GM21737 (cell line): ENCODE results near the gene TEX19.
"Not testable (repeated sequence)": the region's sequence is repeated elsewhere in the genome, so short reads cannot be mapped to it uniquely, and the experiment has no call there.

Experiments used
- ATAC-seq: cut with Tn5 transposase; IDR thresholded peaks from one replicate; pipeline ENCODE4 v1.9.1; 2021; ENCODE audit warnings: mild to moderate bottlenecking, moderate library complexity; ENCODE audit not compliant: unreplicated experiment

The TEX19 gene

DNA sequence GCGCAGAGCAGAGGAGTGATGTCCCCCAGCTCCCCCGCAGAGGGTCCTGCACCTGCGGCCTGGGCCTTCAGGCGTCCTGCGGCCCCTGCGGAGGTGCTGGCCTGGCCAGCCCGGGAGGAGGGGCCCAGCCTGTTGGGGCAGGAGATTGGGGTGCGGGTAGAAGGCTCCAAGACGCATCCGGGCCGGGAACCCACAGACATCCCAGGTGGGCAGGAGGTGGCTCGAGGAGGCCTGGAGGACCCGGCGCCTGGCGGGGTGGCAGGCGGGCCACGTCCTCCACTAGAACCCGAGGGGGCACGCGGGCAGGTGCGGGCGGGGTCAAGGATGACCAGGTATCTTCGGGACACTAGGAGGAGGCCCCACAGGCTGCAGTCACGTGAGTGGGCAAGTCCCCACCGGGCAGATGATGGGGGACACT lies 24.8 kb upstream of the TEX19 start:
- ATAC-seq = no peak

GRCh38 chr17:82334622-82335394 lies 24.2 kb upstream of the TEX19 start:
- ATAC-seq = no peak

DNA sequence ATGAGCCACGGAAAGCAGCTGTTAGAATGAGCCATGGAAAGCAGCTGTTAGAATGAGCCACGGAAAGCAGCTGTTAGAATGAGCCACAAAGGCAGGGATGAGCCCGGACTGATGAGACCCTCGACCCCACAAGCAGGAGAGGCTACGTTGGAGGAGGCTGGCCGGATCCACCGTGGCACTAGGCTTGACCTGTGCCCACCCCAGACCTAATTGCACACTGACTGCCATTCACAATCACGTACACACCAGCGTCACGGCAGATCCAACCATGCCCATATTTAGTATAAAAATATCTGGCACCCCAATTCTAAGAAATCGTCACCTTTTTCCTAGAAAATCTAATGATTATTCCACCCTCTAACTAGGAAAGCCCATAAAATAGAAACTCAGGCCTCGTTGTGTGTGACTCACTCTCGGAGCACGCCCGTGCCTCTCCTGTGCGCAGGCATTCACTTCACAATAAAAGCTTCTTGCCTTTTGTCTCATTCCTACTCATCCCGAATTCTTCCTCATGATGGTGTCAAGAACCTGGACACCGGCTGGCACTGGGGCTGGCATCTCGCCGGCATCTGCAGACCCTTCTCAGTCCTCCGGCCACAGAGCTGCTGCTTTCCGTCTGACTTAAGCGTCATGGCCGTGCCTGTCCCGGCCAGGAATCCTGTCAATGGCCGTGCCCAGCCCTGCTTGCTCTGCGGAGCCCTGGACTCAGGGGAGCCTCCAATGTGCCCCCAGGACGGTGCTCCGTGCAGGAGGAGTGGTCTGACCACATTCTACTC lies 20.0 kb upstream of the TEX19 start:
- no peak for ATAC-seq

- no peak for ATAC-seq
Observed at GRCh38 chr17:82339634-82340580, 19.1 kb upstream of the TEX19 start.

GRCh38 chr17:82342361-82343079 lies 16.5 kb upstream of the TEX19 start:
- ATAC-seq = no peak

DNA sequence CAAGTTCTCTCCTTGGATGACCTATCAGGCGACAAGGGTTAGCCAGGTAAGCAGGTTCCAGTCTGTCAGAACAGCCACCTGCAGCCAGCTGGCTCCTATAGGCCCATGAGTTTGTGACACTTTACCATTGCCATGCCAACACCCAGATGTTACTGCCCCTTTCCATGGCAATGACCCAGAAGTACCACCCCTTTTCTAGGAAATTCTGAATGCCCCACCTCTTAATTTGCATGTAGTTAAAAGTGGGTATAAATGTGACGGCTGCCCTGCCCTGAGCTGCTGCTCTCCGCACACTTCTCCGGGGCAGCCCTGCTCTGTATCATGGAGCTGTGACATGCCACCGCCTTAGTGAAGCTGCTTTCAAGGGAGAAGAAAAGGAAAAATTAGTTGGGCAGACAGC lies 15.5 kb upstream of the TEX19 start:
- ATAC-seq = no peak

DNA sequence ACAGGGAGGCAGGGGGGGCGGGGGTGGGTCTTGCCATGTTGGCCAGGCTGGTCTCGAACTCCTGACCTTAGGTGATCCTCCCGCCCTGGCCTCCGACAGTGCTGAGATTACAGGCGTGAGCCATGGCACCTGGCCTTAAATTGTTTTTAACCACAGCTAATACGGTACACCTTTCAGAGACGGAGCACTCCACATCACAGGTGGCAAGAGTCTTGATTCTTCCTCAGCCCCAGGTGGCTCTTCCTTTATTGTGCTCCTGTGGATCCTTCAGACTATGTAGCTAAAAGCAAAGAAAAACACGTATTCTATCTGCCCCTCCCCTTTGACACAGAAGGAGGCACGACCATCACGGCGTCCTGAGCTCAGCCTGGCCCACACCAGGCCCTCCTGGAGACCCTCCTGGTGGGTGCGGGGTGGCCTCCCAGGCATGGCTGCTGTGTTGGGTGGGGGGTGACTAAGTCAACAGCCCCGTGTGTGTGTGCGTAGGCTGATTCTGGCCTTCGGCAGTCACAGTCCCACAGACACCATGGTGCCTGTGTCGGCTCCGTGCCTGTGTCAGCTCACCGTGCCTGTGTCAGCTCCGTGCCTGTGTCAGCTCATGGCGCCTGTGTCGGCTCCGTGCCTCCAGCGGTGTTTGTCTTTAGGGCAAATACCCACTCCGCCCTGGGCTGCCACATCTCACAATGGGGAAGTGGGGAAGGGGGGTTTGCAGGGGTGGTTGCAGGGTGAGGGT lies 14.7 kb upstream of the TEX19 start:
- no peak for ATAC-seq

- ATAC-seq = no peak
Observed at GRCh38 chr17:82345151-82345976, 13.7 kb upstream of the TEX19 start.

DNA sequence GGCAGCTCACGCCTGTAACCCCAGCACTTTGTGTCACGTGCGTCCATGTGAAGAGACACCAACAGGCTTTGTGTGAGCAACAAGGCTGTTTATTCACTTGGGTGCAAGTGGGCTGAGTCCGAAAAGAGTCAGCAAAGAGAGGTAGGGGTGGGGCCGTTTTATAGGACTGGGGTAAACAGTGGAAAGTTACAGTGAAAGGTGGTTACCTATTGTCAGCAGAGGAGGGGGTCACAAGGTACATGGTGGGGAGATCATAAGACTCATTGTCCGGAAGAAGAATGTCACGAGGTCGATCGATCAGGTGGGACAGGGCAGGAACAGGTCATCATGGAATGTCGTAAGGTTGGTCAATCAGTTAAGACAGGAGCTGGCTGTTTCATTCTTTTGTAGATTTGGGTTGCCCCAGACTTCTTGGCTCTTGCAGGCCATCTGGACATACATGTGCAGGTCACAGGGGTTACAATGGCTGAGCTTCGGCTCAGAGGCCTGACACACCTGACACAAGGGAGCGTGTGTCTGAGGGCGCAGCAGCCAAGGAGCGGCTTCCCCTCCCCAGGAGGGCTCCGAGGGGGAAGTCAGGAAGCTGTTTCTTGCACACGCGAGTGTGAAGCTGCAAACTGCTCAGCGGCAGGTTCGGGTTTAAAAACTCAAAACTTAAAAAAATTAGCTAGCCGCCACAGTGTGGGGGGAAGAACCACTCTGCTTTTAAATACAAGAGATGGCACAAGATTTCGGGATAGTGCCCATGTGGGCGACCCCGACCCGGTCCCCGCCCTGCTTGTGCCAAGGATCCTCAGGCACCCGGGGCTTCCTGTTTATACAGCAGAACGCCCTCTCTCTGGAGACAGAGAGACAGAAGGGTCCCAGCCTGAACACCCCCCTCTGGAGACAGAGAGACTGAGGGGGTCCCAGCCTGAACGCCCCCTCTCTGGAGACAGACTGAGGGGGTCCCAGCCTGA lies 12.4 kb upstream of the TEX19 start:
- no peak for ATAC-seq

DNA sequence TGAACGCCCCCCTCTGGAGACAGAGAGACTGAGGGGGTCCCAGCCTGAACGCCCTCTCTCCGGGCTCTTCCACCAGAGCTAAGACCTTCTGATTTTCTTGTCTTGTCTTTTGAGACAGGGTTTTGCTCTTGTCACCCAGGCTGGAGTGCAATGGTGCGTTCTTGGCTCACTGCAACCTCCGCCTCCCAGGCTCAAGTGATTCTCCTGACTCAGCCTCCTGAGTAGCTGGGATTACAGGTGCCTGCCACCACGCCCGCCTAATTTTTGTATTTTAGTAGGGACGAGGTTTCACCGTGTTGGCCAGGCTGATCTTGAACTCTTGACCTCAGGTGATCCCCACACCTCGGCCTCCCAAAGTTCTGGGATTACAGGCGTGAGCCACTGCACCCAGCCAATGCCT lies 11.1 kb upstream of the TEX19 start:
- ATAC-seq = not testable (repeated sequence)

- no peak for ATAC-seq
Observed at GRCh38 chr17:82348434-82348833, 10.6 kb upstream of the TEX19 start.

DNA sequence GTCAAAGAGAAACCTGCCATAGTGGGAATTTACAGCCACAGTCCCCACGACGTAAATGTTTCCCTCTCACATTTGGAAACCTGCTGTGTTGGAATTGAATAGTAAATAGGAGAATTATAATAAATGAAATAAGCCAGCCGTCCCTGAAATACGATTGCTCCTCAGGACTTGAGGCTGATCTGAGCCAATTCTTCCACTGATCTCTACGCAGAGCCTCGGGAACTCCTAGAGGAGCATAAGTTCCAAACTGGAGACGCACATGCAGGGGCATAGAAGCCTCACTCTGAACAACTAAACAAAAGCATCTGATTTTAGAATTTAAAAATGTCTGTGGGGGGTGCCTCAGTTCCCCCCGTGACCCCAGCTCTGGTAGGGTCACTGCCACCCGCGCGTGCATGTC lies 10.2 kb upstream of the TEX19 start:
- no peak for ATAC-seq

GRCh38 chr17:82349287-82349701 lies 9.8 kb upstream of the TEX19 start:
- no peak for ATAC-seq

GRCh38 chr17:82350182-82351030 lies 8.6 kb upstream of the TEX19 start:
- ATAC-seq = no peak

GRCh38 chr17:82351254-82351712 lies 7.8 kb upstream of the TEX19 start:
- ATAC-seq = peak; percentile 59

DNA sequence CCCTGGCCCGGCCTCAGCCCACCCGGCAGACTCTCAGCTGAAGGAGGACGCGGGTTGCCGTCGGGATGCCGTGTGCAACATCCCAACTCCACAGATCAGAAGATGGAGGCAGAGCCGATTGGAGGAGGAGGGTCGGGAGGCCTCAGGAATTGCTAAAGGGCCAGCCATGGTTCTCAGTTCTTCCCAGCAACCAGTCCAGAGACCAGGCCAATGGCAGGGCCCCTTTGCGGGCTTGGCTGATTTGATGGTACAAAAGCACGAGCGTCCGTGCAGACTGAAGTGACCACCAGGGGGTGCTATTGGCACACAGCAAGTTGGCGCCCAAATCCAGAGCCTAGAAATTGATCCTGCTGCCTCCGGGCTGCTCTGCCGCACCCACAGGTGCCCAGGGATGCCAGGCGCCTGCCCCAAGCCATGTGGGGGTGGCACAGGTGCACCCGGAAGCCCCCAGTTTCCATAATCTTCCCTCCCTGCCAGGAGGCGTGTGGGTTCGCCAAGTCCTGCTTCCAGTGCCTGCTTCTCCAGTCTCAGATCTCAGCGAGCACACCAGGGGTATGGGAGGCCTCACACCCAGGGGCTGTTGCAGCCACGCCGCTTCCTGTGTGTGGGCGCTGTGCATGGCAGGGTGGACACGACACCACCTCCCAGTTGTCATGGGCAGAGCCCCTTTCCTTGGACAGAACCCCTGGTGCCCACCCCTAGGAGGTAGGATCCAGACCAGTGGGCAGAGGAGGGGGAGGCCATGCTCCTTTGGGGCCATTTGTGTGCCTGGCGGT lies 7.1 kb upstream of the TEX19 start:
- peak; percentile 42 for ATAC-seq
